HS-5 (cell line): ENCODE data around the gene TUT4.
"Not testable (repeated sequence)": the region's sequence is repeated elsewhere in the genome, so short reads cannot be mapped to it uniquely, and the experiment has no call there.

Experiments
- DNase-seq: peaks from one replicate; pipeline ENCODE4 v3.0.0-alpha.2; 2012; ENCODE audit warnings: low read depth

TUT4 gene, protein sequence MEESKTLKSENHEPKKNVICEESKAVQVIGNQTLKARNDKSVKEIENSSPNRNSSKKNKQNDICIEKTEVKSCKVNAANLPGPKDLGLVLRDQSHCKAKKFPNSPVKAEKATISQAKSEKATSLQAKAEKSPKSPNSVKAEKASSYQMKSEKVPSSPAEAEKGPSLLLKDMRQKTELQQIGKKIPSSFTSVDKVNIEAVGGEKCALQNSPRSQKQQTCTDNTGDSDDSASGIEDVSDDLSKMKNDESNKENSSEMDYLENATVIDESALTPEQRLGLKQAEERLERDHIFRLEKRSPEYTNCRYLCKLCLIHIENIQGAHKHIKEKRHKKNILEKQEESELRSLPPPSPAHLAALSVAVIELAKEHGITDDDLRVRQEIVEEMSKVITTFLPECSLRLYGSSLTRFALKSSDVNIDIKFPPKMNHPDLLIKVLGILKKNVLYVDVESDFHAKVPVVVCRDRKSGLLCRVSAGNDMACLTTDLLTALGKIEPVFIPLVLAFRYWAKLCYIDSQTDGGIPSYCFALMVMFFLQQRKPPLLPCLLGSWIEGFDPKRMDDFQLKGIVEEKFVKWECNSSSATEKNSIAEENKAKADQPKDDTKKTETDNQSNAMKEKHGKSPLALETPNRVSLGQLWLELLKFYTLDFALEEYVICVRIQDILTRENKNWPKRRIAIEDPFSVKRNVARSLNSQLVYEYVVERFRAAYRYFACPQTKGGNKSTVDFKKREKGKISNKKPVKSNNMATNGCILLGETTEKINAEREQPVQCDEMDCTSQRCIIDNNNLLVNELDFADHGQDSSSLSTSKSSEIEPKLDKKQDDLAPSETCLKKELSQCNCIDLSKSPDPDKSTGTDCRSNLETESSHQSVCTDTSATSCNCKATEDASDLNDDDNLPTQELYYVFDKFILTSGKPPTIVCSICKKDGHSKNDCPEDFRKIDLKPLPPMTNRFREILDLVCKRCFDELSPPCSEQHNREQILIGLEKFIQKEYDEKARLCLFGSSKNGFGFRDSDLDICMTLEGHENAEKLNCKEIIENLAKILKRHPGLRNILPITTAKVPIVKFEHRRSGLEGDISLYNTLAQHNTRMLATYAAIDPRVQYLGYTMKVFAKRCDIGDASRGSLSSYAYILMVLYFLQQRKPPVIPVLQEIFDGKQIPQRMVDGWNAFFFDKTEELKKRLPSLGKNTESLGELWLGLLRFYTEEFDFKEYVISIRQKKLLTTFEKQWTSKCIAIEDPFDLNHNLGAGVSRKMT (N-terminal part only)

DNA sequence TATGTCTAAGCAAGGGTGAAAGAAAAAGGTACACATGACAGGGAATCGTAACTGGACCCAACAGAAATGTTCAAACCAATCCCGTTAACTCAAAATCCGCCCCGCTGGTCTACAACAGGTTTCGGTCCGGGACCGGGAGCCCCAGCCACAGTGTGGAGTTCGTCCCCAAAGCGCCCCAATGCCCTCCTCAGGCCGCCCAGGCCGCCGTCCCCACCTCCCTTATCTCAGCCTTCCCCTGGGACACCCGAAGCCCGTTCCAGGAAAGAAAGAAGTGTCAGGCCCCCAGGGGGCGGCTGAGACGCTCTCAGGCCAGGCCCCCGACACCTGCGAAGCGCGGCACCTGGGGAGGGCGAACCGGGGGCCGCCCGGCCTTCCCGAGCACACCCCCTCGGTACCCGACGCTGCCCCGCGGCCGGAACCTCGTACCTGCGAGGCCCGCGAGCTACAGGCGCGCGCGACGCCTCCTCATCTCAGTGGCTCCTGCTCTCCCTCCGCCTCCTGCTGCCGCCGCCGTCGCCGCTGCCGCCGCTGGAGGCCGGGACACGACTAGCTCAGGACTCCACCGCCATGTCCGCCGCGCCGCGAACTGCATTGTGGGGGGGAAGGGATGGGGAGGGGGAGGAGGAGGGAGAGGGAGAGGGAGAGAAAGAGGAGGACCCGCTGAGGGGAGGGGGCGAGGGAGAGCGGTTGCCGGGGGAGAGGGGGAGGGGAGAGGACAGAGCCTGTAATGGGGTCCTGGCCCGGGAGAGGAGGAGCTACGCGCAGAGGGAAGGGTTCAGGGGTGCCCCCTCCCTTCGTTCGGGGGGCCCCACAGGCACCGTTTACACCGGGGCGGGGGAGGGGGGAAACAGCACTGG is at the start of gene TUT4:
Gene TUT4, minus strand, starts transcription at position 588 of the 857 bp plus-strand sequence. CDS start 26,812 bp downstream, outside the sequence.
- DNase-seq: peak; percentile 30

- no peak for DNase-seq
These were observed 49.3 kb upstream of the TUT4 start, which contains the start of gene GPX7 for GRCh38 chr1:52601991-52602855. Gene GPX7 (plus strand): TSS chr1:52602371. CDS start chr1:52602410, 39 bp downstream.

DNA sequence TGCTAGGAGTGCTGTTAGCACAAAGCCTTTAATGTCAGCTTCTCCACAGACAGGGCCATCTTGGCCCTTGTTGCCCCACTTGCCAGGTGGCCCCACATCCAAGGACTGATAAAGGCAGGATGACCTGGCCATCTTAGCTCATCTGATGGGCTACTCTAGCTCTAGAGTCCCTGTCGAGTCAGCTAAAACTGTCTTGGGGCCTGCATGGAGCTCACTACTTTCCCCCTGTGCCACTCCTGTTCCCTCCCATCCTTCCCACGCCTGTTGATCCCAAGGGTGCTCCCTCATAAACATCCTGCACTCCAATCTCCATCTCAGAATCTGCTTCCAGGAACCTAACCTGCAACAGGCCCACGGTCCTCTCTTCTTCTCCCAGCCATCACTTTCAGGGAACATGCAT is 48.6 kb upstream of the TUT4 start:
- DNase-seq: no peak

- DNase-seq: no peak
These were observed 47.8 kb upstream of the TUT4 start for GRCh38 chr1:52600533-52601179.

GRCh38 chr1:52599236-52599635 is 46.3 kb upstream of the TUT4 start:
- DNase-seq: no peak

GRCh38 chr1:52598729-52599128 is 45.8 kb upstream of the TUT4 start:
- DNase-seq: no peak

- no peak for DNase-seq
These were observed 45.0 kb upstream of the TUT4 start for GRCh38 chr1:52597912-52598311.

DNA sequence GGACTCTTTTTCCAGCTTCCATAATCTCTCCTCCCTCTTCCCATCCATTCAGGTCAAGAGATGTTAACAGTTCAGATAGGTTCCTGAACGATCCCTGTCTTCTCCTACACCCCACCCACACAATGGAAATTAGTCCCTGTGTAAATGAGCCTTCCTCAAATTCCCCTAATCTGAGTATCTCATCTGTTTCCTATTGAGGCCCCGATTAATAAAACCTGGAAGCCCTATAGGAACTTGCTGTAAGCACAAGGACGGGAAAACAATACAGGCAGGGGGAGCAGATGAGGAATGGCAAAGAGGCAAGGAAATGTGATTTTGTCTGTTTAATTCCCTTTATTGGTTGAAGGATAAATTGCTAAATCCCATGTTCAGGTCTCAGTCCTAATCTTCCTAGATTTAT is 42.2 kb upstream of the TUT4 start:
- no peak for DNase-seq

DNA sequence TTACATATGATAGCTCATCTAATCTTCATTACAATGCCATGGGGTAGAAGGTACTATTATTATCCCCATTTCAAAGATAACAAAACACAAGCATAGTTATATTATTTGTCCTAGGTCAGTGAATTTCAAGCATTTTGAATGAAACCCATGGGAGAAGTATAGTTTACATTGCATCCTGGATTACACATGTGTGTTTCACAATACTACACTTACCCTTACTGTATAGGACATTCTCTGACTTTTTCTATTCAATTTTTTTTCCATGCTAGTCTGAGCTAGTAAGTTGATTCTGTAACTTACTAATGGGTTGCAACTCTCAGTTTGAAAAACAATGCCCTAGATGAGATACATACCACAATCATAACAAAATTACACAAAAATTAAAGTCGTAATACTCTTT is 40.6 kb upstream of the TUT4 start:
- DNase-seq: no peak

- no peak for DNase-seq
These were observed 39.9 kb upstream of the TUT4 start for GRCh38 chr1:52592637-52593323.

GRCh38 chr1:52590266-52590665 is 37.4 kb upstream of the TUT4 start:
- no peak for DNase-seq

DNA sequence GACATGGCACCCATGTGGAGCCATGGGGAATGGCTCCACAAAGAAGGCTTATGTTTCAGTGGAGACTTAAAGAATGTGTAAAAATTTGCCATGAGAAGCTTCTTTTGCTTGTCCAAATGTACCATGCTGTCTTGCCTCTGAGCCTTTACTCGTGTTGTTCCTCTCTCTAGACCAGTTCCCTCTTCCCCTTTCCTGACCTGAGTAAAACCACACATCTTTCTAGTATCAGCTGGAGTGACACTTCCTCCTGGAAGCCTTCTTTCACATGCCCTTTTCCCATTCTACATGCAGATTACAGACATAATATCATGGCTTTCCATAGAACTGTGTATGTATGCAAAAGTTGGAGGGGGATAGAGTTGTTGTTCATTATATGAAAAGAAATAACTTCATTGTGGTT is 35.6 kb upstream of the TUT4 start:
- DNase-seq: no peak

GRCh38 chr1:52588027-52588426 is 35.1 kb upstream of the TUT4 start:
- no peak for DNase-seq

DNA sequence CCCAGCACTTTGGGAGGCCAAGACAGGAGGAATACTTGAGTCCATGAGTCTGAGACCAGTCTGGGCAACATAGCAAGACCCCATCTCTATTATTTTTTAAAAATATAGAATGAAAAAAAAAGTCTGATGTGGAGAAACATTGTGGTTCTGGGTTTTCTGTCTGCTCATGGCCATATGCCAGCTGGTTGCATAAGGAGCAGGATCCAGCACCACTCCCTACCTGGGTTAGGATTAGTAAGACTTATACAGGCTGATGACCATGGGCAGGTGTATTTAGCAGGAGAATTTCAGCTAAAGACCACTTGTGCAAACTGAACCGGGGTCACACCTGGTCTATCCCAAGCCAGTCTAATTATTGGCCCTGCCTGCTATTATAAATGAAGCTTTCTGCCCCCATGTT is 32.6 kb upstream of the TUT4 start:
- no peak for DNase-seq

DNA sequence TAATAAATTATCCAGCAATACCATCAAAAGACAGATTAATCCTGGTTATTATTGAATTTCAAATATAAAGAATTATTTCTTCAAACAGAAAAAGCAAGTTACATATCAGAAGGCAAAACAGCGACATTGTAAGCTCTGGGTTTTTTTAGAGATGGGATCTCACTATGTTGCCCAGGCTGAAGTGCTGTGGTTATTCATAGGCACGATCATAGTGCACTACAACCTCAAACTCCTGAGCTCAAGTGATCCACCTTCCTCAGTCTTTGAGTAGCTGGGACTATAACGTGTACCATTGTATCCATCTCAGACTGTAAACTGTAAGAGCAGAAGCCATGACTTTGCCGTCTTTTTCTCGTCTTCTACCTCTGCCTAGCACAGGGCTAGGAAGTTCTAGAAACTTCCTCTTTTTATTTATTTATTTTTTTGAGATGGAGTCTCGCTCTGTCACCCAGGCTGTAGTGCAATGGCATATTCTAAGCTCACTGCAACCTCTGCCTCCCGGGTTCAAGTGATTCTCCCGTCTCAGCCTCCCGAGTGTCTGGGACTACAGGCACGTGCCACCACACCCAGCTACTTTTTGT is 29.3 kb upstream of the TUT4 start:
- DNase-seq: no peak

GRCh38 chr1:52580283-52580682 is 27.4 kb upstream of the TUT4 start:
- DNase-seq: no peak

- DNase-seq: no peak
These were observed 26.5 kb upstream of the TUT4 start for GRCh38 chr1:52579415-52579814.

DNA sequence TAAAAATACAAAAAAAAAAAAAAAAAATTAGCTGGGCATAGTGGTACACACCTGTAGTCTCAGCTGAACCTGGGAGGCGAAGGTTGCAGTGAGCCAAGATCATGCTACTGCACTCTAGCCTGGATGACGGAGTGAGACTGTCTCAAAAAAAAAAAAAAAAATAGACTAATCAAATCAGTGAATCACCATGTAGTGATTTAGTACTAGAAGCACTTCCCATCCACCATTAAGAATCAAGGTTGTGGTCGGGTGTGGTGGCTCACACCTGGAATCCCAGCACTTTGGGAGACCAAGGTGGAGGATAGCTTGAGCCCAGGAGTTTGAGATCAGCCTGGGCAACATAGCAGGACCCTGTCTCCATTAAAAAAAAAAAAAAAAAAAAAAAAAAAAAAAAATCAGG is 25.2 kb upstream of the TUT4 start:
- DNase-seq: not testable (repeated sequence)

DNA sequence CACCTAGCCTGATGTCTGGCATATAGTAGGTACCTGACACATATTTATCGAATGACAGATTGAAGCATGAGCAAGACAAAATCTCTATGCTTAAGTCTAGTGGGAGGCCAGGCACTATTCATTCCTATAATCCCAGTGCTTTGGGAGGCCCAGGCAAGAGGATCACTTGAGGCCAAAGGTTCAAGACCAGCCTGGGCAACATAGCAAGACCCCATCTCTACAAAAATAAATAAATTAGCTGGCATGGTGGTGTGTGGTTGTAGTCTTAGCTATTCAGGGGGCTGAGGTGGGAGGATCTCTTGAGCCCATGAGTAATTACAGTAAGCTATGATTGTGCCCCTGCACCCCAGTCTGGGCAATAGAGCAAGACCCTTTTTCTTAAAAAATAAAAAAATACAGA is 23.2 kb upstream of the TUT4 start:
- no peak for DNase-seq
